CD14-positive monocyte (primary cell): Measurements from ENCODE around the gene KCNT2. TPM values are rescaled to one million over a fixed set of nuclear protein-coding genes. Genes with fewer than 3 reads are reported as not detected.

ENCODE experiments used
- DNase-seq, 3 donors: peaks; one replicate each; pipeline ENCODE4 v3.0.0-alpha.2; 2011 to 2022
- H2AFZ ChIP-seq: 2 replicates; pipeline ENCODE4 v1.6.0; 2012; ENCODE audit warnings: mild to moderate bottlenecking, low read depth, low read length, inconsistent platforms; ENCODE audit not compliant: insufficient read depth, poor library complexity, severe bottlenecking
- H3K27ac ChIP-seq, 2 donors: 1 replicate in 1 of 2; 2 replicates in 1 of 2; pipeline ENCODE4 v1.5.1; 2012 to 2013; ENCODE audit warnings: low read length in 2 of 2, control low read depth in 1 of 2, inconsistent platforms in 1 of 2, low read depth in 1 of 2, mild to moderate bottlenecking in 1 of 2
- H3K27me3 ChIP-seq, 2 donors: one replicate each; pipeline versions ENCODE4 v1.6.0 to v1.6.1; 2011 to 2013; ENCODE audit warnings: low read length in 2 of 2; ENCODE audit not compliant: control insufficient read depth in 2 of 2, insufficient read depth in 2 of 2
- H3K36me3 ChIP-seq, 2 donors: replicated peaks in 1 of 2; 1 replicate in 1 of 2; 2 replicates in 1 of 2; pipeline versions ENCODE4 v1.5.1 to v1.6.1; 2012 to 2013; ENCODE audit warnings: low read length in 2 of 2, control low read depth in 1 of 2, inconsistent platforms in 1 of 2, mild to moderate bottlenecking in 1 of 2; ENCODE audit not compliant: insufficient read depth in 2 of 2, control insufficient read depth in 1 of 2
- H3K4me1 ChIP-seq, 2 donors: 1 replicate in 1 of 2; 2 replicates in 1 of 2; pipeline versions ENCODE4 v1.5.1 to v1.6.1; 2012 to 2013; ENCODE audit warnings: low read length in 2 of 2, control low read depth in 1 of 2, inconsistent platforms in 1 of 2, mild to moderate bottlenecking in 1 of 2, moderate library complexity in 1 of 2; ENCODE audit not compliant: insufficient read depth in 2 of 2, control insufficient read depth in 1 of 2
- H3K4me2 ChIP-seq: replicated peaks from 2 replicates; pipeline ENCODE3; 2012; ENCODE audit warnings: low read length, moderate library complexity, mild to moderate bottlenecking; ENCODE audit not compliant: poor library complexity, severe bottlenecking; ENCODE audit errors: extremely low read depth
- H3K4me3 ChIP-seq, 3 experiments: fragments of 200-600 bp in 1 of 3; sonication (generic) in 1 of 3; replicated peaks in 1 of 3; 1 replicate in 2 of 3; 2 replicates in 1 of 3; pipeline ENCODE4 v1.5.1; 2011 to 2013; ENCODE audit warnings: low read length in 3 of 3, mild to moderate bottlenecking in 3 of 3, control low read depth in 2 of 3, low read depth in 2 of 3, inconsistent platforms in 1 of 3, moderate library complexity in 1 of 3
- H3K79me2 ChIP-seq: 2 replicates; pipeline ENCODE4 v1.6.0; 2012; ENCODE audit warnings: mild to moderate bottlenecking, control low read depth, inconsistent platforms, low read length, moderate library complexity; ENCODE audit not compliant: insufficient read depth
- H3K9ac ChIP-seq: 2 replicates; pipeline ENCODE4 v1.6.0; 2017; ENCODE audit warnings: low read length, mild to moderate bottlenecking; ENCODE audit not compliant: insufficient read depth, poor library complexity, severe bottlenecking
- H3K9me3 ChIP-seq, 2 donors: replicated peaks in 1 of 2; 1 replicate in 1 of 2; 2 replicates in 1 of 2; pipeline versions ENCODE4 v1.5.1 to v1.6.1; 2012 to 2013; ENCODE audit warnings: low read length in 2 of 2, control low read depth in 1 of 2; ENCODE audit not compliant: control insufficient read depth in 1 of 2, insufficient read depth in 1 of 2
- H4K20me1 ChIP-seq: 2 replicates; pipeline ENCODE4 v1.6.0; 2012; ENCODE audit warnings: mild to moderate bottlenecking, low read length, control low read depth, moderate library complexity; ENCODE audit not compliant: insufficient read depth
- H3K27ac Mint-ChIP-seq, 7 donors: one replicate each; pipeline ENCODE4 v1.8.0; 2020; ENCODE audit warnings: mild to moderate bottlenecking in 7 of 7, mixed read lengths in 7 of 7, moderate library complexity in 6 of 7, inconsistent platforms in 2 of 7
- H3K27me3 Mint-ChIP-seq, 3 donors: one replicate each; pipeline ENCODE4 v1.8.0; 2021 to 2022; ENCODE audit warnings: low read depth in 3 of 3, mild to moderate bottlenecking in 3 of 3, mixed read lengths in 3 of 3, moderate library complexity in 3 of 3, inconsistent platforms in 1 of 3
- H3K36me3 Mint-ChIP-seq, 2 donors: one replicate each; pipeline ENCODE4 v1.8.0; 2020; ENCODE audit warnings: mixed read lengths in 2 of 2, inconsistent platforms in 1 of 2, mild to moderate bottlenecking in 1 of 2
- H3K4me1 Mint-ChIP-seq: one replicate; pipeline ENCODE4 v1.8.0; 2020; ENCODE audit warnings: mild to moderate bottlenecking, mixed read lengths
- H3K4me3 Mint-ChIP-seq, 2 donors: one replicate each; pipeline ENCODE4 v1.8.0; 2020; ENCODE audit warnings: mild to moderate bottlenecking in 2 of 2, mixed read lengths in 2 of 2, moderate library complexity in 1 of 2
- H3K9me3 Mint-ChIP-seq, 7 donors: one replicate each; pipeline ENCODE4 v1.8.0; 2020 to 2022; ENCODE audit warnings: mixed read lengths in 7 of 7, mild to moderate bottlenecking in 6 of 7, moderate library complexity in 6 of 7, inconsistent platforms in 2 of 7
- WGBS: methylation state at CpG from one replicate; pipeline ENCODE4 v1.1.5; 2013; ENCODE audit warnings: missing lambda C conversion rate; ENCODE audit not compliant: insufficient coverage; 5-methylcytosine and 5-hydroxymethylcytosine counted together
- intact Hi-C, 2 donors: fragments of 100-400 bp; cut with micrococcal nuclease; formaldehyde crosslinking; loops; one replicate each; pipeline versions ENCODE4 v1.15.0 to v1.15.1; 2023
- polyA plus RNA-seq, 3 donors: library from polyadenylated mRNA; depleted of rRNA in 1 of 3; unstranded in 2 of 3; stranded (reverse) in 1 of 3; fragments of 300-500 nt in 2 of 3; fragments of >200 nt in 1 of 3; fragmentation: Illumina TruSeq in 2 of 3; gene quantifications; 1 replicate in 2 of 3; 2 replicates in 1 of 3; pipeline ENCODE4 v1.2.3, GENCODE V29; 2012 to 2021
- TF ChIP-seq, protein P1 (sequence below): fragments of 200-600 bp; IDR thresholded peaks from one replicate; pipeline ENCODE4 v1.8.0; 2022; ENCODE audit warnings: antibody characterized with exemption, mild to moderate bottlenecking

KCNT2 gene
- polyA plus RNA-seq, 3 donors, result not detected

DNA sequence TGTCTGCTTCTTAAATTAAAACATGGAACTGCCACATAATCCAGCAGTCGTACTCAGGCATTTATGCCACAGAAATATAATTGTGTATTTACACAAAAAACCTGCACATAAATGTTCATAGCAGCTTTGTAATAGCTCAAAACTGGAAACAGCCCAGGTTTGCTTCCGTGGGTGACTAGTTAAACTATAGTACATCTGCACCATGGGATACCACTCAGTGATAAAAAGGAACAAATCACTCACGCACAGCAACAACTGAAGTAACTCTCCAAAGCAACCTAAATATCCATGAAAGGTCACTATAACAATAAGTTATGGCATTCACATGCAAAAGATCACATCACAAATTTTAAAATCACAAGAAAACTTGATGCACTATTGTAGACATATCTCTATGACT lies 64.4 kb downstream of the KCNT2 start:
- H4K20me1 ChIP-seq, result no peaks in the 10 kb centered on the region
- no peak overlapping the region for H3K4me3 Mint-ChIP-seq
- no peak overlapping the region for H2AFZ ChIP-seq
- no peaks in the 10 kb centered on the region for H3K4me1 ChIP-seq
- H3K9me3 Mint-ChIP-seq, result peaks cover 0 to 2% (median 0%) of the 10 kb centered on the region in 7 donors
- no peak overlapping the region for H3K9ac ChIP-seq
- WGBS, result 85% methylated on average over 3 of the region's 3 CpGs
- no peaks in the 10 kb centered on the region for H3K9me3 ChIP-seq
- H3K36me3 Mint-ChIP-seq, result no peaks in the 10 kb centered on the region
- H3K27me3 ChIP-seq, result no peaks in the 10 kb centered on the region
- no peak overlapping the region for H3K4me3 ChIP-seq
- no peaks in the 10 kb centered on the region for H3K79me2 ChIP-seq
- H3K4me1 Mint-ChIP-seq, result no peaks in the 10 kb centered on the region
- no peaks in the 10 kb centered on the region for H3K36me3 ChIP-seq
- H3K27ac ChIP-seq, result no peak overlapping the region
- H3K27me3 Mint-ChIP-seq, result no peaks in the 10 kb centered on the region
- no peak overlapping the region for H3K27ac Mint-ChIP-seq
- DNase-seq, result no peak
- intact Hi-C loops, result no loop called here
- TF ChIP-seq, protein P1, sequence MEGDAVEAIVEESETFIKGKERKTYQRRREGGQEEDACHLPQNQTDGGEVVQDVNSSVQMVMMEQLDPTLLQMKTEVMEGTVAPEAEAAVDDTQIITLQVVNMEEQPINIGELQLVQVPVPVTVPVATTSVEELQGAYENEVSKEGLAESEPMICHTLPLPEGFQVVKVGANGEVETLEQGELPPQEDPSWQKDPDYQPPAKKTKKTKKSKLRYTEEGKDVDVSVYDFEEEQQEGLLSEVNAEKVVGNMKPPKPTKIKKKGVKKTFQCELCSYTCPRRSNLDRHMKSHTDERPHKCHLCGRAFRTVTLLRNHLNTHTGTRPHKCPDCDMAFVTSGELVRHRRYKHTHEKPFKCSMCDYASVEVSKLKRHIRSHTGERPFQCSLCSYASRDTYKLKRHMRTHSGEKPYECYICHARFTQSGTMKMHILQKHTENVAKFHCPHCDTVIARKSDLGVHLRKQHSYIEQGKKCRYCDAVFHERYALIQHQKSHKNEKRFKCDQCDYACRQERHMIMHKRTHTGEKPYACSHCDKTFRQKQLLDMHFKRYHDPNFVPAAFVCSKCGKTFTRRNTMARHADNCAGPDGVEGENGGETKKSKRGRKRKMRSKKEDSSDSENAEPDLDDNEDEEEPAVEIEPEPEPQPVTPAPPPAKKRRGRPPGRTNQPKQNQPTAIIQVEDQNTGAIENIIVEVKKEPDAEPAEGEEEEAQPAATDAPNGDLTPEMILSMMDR, result no peak
- no peak overlapping the region for H3K4me2 ChIP-seq

DNA sequence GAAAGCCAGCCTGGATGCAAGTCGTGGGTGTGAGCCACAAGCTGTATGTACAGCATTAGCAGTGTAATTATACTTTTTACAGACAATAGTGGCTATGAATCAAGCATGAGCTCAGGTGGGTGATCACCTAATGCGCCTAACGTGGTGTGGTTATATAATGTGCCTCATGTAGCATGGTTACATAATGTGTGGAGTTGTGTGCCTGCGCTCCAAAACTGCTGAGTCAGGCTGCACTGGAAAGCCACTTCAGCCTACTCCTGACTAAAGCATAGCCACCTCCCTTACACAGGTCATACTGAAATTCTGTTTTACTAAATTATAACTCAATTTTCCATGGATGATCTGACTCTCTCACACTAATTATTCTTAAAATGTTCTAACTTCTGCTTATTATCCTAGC lies 69.8 kb downstream of the KCNT2 start:
- Mint-ChIP-seq H3K4me1 (no peaks in the 10 kb centered on the region), H3K9me3 (peaks cover 5 to 16% (median 11%) of the 10 kb centered on the region in 7 donors), H3K4me3 (no peak overlapping the region), H3K36me3 (no peaks in the 10 kb centered on the region), H3K27me3 (no peaks in the 10 kb centered on the region), H3K27ac (no peak overlapping the region)
- no peaks in the 10 kb centered on the region for H4K20me1 ChIP-seq
- H3K36me3 ChIP-seq, result no peaks in the 10 kb centered on the region
- H3K27ac ChIP-seq, result no peak overlapping the region
- H3K27me3 ChIP-seq, result no peaks in the 10 kb centered on the region
- 33% methylated on average over 1 of the region's 4 CpGs for WGBS
- no peak overlapping the region for H3K9ac ChIP-seq
- no peak overlapping the region for H2AFZ ChIP-seq
- H3K4me2 ChIP-seq, result no peak overlapping the region
- intact Hi-C loops, result no loop called here
- no peak for DNase-seq
- peaks cover 19 to 30% of the 10 kb centered on the region in 2 donors for H3K9me3 ChIP-seq
- no peaks in the 10 kb centered on the region for H3K4me1 ChIP-seq
- H3K4me3 ChIP-seq, result no peak overlapping the region
- TF ChIP-seq, protein P1, result no peak
- no peaks in the 10 kb centered on the region for H3K79me2 ChIP-seq
